Mesothelial cell of epicardium (in vitro differentiated cells): Measurements from ENCODE around the gene HARBI1. TPM values are rescaled to one million over a fixed set of nuclear protein-coding genes. Genes with fewer than 3 reads are reported as not detected.

ENCODE experiments used
- DNase-seq, 2 experiments: peaks; one replicate each; pipeline ENCODE4 v3.0.0; 2021; ENCODE audit warnings: low spot score in 2 of 2; ENCODE audit not compliant: unreplicated experiment in 2 of 2
- H3K27ac Mint-ChIP-seq: 2 replicates; pipeline ENCODE4 v1.8.0; 2021; ENCODE audit warnings: mixed read lengths
- H3K27me3 Mint-ChIP-seq: 2 replicates; pipeline ENCODE4 v1.8.0; 2021; ENCODE audit warnings: low read depth, mixed read lengths
- H3K36me3 Mint-ChIP-seq: 2 replicates; pipeline ENCODE4 v1.8.0; 2021; ENCODE audit warnings: mixed read lengths
- H3K4me1 Mint-ChIP-seq: 2 replicates; pipeline ENCODE4 v1.8.0; 2021; ENCODE audit warnings: mixed read lengths
- H3K4me3 Mint-ChIP-seq: 2 replicates; pipeline ENCODE4 v1.8.0; 2021; ENCODE audit warnings: mild to moderate bottlenecking, moderate library complexity, mixed read lengths
- H3K9me3 Mint-ChIP-seq: 2 replicates; pipeline ENCODE4 v1.8.0; 2021; ENCODE audit warnings: mixed read lengths
- total RNA-seq: library from RNA; stranded (reverse); gene quantifications from 3 replicates; pipeline ENCODE4 v1.2.1, GENCODE V29; 2021
- TF ChIP-seq, protein P1 (sequence below): fragments of 200-600 bp; sonication (generic); IDR thresholded peaks from one replicate; pipeline ENCODE4 v1.5.0; 2021; ENCODE audit warnings: antibody characterized with exemption; ENCODE audit not compliant: unreplicated experiment

The HARBI1 gene
- total RNA-seq, 1 donor from 2014 or later, result 6.3 TPM

- H3K27ac Mint-ChIP-seq, result no peak overlapping the region
- H3K9me3 Mint-ChIP-seq, result no peaks in the 10 kb centered on the region
- H3K36me3 Mint-ChIP-seq, result peaks cover 46% of the 10 kb centered on the region
- DNase-seq, result no peak
- no peak overlapping the region for H3K4me3 Mint-ChIP-seq
- TF ChIP-seq, protein P1, sequence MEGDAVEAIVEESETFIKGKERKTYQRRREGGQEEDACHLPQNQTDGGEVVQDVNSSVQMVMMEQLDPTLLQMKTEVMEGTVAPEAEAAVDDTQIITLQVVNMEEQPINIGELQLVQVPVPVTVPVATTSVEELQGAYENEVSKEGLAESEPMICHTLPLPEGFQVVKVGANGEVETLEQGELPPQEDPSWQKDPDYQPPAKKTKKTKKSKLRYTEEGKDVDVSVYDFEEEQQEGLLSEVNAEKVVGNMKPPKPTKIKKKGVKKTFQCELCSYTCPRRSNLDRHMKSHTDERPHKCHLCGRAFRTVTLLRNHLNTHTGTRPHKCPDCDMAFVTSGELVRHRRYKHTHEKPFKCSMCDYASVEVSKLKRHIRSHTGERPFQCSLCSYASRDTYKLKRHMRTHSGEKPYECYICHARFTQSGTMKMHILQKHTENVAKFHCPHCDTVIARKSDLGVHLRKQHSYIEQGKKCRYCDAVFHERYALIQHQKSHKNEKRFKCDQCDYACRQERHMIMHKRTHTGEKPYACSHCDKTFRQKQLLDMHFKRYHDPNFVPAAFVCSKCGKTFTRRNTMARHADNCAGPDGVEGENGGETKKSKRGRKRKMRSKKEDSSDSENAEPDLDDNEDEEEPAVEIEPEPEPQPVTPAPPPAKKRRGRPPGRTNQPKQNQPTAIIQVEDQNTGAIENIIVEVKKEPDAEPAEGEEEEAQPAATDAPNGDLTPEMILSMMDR, result no peak
- no peaks in the 10 kb centered on the region for H3K27me3 Mint-ChIP-seq
- H3K4me1 Mint-ChIP-seq, result peaks cover 14% of the 10 kb centered on the region
Observed at GRCh38 chr11:46662366-46662765, 45.3 kb upstream of the HARBI1 start.

GRCh38 chr11:46661836-46662235 lies 44.8 kb upstream of the HARBI1 start:
- Mint-ChIP-seq H3K27me3 (no peaks in the 10 kb centered on the region), H3K9me3 (no peaks in the 10 kb centered on the region), H3K36me3 (peaks cover 52% of the 10 kb centered on the region), H3K27ac (no peak overlapping the region), H3K4me3 (no peak overlapping the region), H3K4me1 (peaks cover 9% of the 10 kb centered on the region)
- TF ChIP-seq, protein P1, result no peak
- DNase-seq, result no peak

DNA sequence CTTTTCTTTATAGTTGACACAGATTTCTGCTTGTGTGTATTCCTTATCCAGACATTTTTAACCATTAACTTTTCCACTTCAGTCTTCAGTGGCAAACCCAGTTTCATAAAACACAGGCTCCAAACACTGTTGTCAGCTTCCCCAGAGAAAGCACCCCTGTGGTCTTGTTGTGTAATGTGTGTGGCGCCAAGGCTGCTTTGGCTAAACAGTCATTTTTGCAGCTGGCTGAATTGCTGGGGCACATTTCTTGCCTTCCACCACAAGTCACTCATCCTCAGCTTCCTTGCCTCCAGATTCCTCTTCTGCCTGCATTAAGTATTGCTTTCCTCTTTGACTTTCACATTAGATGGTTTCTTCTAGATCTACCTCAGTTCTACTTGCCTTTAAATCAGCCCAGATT lies 42.9 kb upstream of the HARBI1 start:
- H3K9me3 Mint-ChIP-seq, result no peaks in the 10 kb centered on the region
- H3K4me3 Mint-ChIP-seq, result no peak overlapping the region
- H3K4me1 Mint-ChIP-seq, result no peaks in the 10 kb centered on the region
- H3K27ac Mint-ChIP-seq, result no peak overlapping the region
- no peak for DNase-seq
- no peaks in the 10 kb centered on the region for H3K27me3 Mint-ChIP-seq
- TF ChIP-seq, protein P1, result no peak
- peaks cover 51% of the 10 kb centered on the region for H3K36me3 Mint-ChIP-seq

- Mint-ChIP-seq H3K9me3 (no peaks in the 10 kb centered on the region), H3K4me3 (no peak overlapping the region), H3K4me1 (no peaks in the 10 kb centered on the region), H3K27me3 (no peaks in the 10 kb centered on the region), H3K27ac (no peak overlapping the region), H3K36me3 (peaks cover 46% of the 10 kb centered on the region)
- DNase-seq, result no peak
- TF ChIP-seq, protein P1, result no peak
Observed at GRCh38 chr11:46658259-46658658, 41.2 kb upstream of the HARBI1 start.

- Mint-ChIP-seq H3K27me3 (no peaks in the 10 kb centered on the region), H3K4me1 (no peaks in the 10 kb centered on the region), H3K4me3 (no peak overlapping the region), H3K36me3 (peaks cover 46% of the 10 kb centered on the region), H3K27ac (no peak overlapping the region), H3K9me3 (no peaks in the 10 kb centered on the region)
- DNase-seq, result no peak
- TF ChIP-seq, protein P1, result no peak
Observed at GRCh38 chr11:46657186-46657585, 40.2 kb upstream of the HARBI1 start.

- TF ChIP-seq, protein P1, result no peak
- Mint-ChIP-seq H3K27ac (no peak overlapping the region), H3K9me3 (no peaks in the 10 kb centered on the region), H3K4me1 (no peaks in the 10 kb centered on the region), H3K4me3 (no peak overlapping the region), H3K27me3 (no peaks in the 10 kb centered on the region), H3K36me3 (peaks cover 51% of the 10 kb centered on the region)
- no peak for DNase-seq
Observed at GRCh38 chr11:46655631-46656030, 38.6 kb upstream of the HARBI1 start.
